Measurements from ENCODE around the gene MED15.
"Not testable (repeated sequence)": the region's sequence is repeated elsewhere in the genome, so short reads cannot be mapped to it uniquely, and the experiment has no call there.

The MED15 gene

GRCh38 chr22:20531154-20531403, 23.7 kb downstream of the MED15 start:
- DNase-seq (ENCODE audit: low read depth in 1 of 2, low spot score in 1 of 2) = no peak

- DNase-seq (ENCODE audit: low read depth in 1 of 2, low spot score in 1 of 2) = no peak
Observed at GRCh38 chr22:20531404-20532201, 24.2 kb downstream of the MED15 start.

- DNase-seq (ENCODE audit: low read depth in 1 of 2, low spot score in 1 of 2) = no peak
Observed at GRCh38 chr22:20532256-20532993, 25.0 kb downstream of the MED15 start.

GRCh38 chr22:20533095-20533878, 25.9 kb downstream of the MED15 start:
- no peak for DNase-seq (ENCODE audit: low read depth in 1 of 2, low spot score in 1 of 2)

GRCh38 chr22:20533879-20534265, 26.5 kb downstream of the MED15 start:
- DNase-seq (ENCODE audit: low read depth in 1 of 2, low spot score in 1 of 2) = no peak

- DNase-seq (ENCODE audit: low read depth in 1 of 2, low spot score in 1 of 2) = no peak
Observed at GRCh38 chr22:20536590-20537324, 29.3 kb downstream of the MED15 start.

- no peak for DNase-seq (ENCODE audit: low read depth in 1 of 2, low spot score in 1 of 2)
Observed at GRCh38 chr22:20537325-20537756, 29.9 kb downstream of the MED15 start.

- DNase-seq (ENCODE audit: low read depth in 1 of 2, low spot score in 1 of 2) = no peak
Observed at GRCh38 chr22:20537983-20538382, 30.6 kb downstream of the MED15 start.

GRCh38 chr22:20538875-20539274, 31.5 kb downstream of the MED15 start:
- DNase-seq (ENCODE audit: low read depth in 1 of 2, low spot score in 1 of 2) = not testable (repeated sequence)

- DNase-seq (ENCODE audit: low read depth in 1 of 2, low spot score in 1 of 2) = no peak
Observed at GRCh38 chr22:20542055-20542454, 34.6 kb downstream of the MED15 start.

GRCh38 chr22:20542736-20543135, 35.3 kb downstream of the MED15 start:
- DNase-seq (ENCODE audit: low read depth in 1 of 2, low spot score in 1 of 2) = no peak

- DNase-seq (ENCODE audit: low read depth in 1 of 2, low spot score in 1 of 2) = not testable (repeated sequence)
Observed at GRCh38 chr22:20545318-20545634, 37.9 kb downstream of the MED15 start.

- DNase-seq (ENCODE audit: low read depth in 1 of 2, low spot score in 1 of 2) = no peak
Observed at GRCh38 chr22:20545681-20546521, 38.5 kb downstream of the MED15 start.

GRCh38 chr22:20546541-20546950, 39.1 kb downstream of the MED15 start:
- DNase-seq (ENCODE audit: low read depth in 1 of 2, low spot score in 1 of 2) = no peak

GRCh38 chr22:20547029-20547428, 39.6 kb downstream of the MED15 start:
- DNase-seq (ENCODE audit: low read depth in 1 of 2, low spot score in 1 of 2) = no peak

GRCh38 chr22:20548806-20549205, 41.4 kb downstream of the MED15 start:
- DNase-seq (ENCODE audit: low read depth in 1 of 2, low spot score in 1 of 2) = no peak

- DNase-seq (ENCODE audit: low read depth in 1 of 2, low spot score in 1 of 2) = peak; percentile 30 to 45
Observed at GRCh38 chr22:20549232-20549841, 41.9 kb downstream of the MED15 start.

- no peak for DNase-seq (ENCODE audit: low read depth in 1 of 2, low spot score in 1 of 2)
Observed at GRCh38 chr22:20550057-20550817, 42.8 kb downstream of the MED15 start.
